ENCODE data around the gene CHRNA1. TPM values are rescaled to one million over a fixed set of nuclear protein-coding genes. Genes with fewer than 3 reads are reported as not detected.

CHRNA1 gene
- total RNA-seq, 1 experiment from 2014 or later, result not detected

DNA sequence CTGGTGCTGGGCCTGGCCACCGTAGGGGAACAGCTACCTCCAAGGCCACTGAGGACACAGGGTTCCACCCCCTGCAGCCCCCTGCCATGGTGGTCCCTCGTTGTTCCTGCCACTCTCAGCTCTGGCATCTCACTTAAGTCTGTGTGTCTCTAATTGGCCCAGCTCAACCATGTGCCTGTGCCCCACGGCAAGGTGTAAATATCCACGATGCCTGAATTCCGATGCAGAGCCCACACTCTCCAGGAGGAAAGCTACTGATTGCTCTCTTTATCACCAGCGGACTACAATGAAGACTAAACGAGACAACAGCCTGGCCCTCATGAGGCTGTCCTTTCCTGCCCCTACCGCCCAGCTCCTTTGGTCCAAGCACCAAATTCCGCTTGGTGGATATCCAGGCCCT lies 17.0 kb upstream of the CHRNA1 start:
- Histone ChIP-seq H3K9me3 (ENCODE audit: control insufficient read depth, low read depth, low read length) (no peaks in the 10 kb centered on the region), H3K79me2 (ENCODE audit: insufficient read depth, low read length) (no peaks in the 10 kb centered on the region), H3T11ph (ENCODE audit: low read length) (no peak overlapping the region), H3K23me2 (ENCODE audit: insufficient read length, low read depth, low read length, poor library complexity, severe bottlenecking) (no peaks in the 10 kb centered on the region), H3K4ac (ENCODE audit: low read depth, low read length) (no peak overlapping the region), H3K4me1 (ENCODE audit: insufficient read depth, low read length) (peaks cover 4% of the 10 kb centered on the region; the same call in 1 of the 2 replicates), H3K18ac (ENCODE audit: insufficient read length, low read depth, low read length) (no peak overlapping the region), H3K56ac (ENCODE audit: insufficient read length, low read depth, low read length) (no peak overlapping the region), H3K4me2 (ENCODE audit: insufficient read depth, insufficient read length, low read length) (no peak overlapping the region), H2BK15ac (ENCODE audit: low read depth, low read length) (no peak overlapping the region), H3K14ac (ENCODE audit: insufficient read depth, low read length) (no peak overlapping the region), H3K79me1 (ENCODE audit: insufficient read depth, low read depth, low read length, poor library complexity, severe bottlenecking) (no peaks in the 10 kb centered on the region), H2AFZ (ENCODE audit: low read length) (no peak overlapping the region), H2BK12ac (ENCODE audit: insufficient read length, low read depth, low read length) (no peak overlapping the region), H3K27ac (ENCODE audit: insufficient read length, low read depth, low read length) (no peak overlapping the region), H2BK120ac (ENCODE audit: low read depth, low read length, poor library complexity, severe bottlenecking) (no peak overlapping the region), H4K5ac (ENCODE audit: insufficient read length, low read depth, low read length) (no peak overlapping the region), H3K27me3 (ENCODE audit: insufficient read depth, low read length) (no peaks in the 10 kb centered on the region), H4K91ac (ENCODE audit: insufficient read length, low read depth, low read length) (no peak overlapping the region), H3K23ac (ENCODE audit: insufficient read length, low read depth, low read length) (no peak overlapping the region), H4K8ac (replicated peaks; ENCODE audit: insufficient read length, low read depth, low read length) (no peak overlapping the region), H2AK5ac (ENCODE audit: insufficient read length, low read length) (no peak overlapping the region), H4K20me1 (ENCODE audit: control insufficient read depth, insufficient read depth, insufficient read length) (no peaks in the 10 kb centered on the region), H3K9ac (ENCODE audit: extremely low read depth, insufficient read length, low read length) (no peak overlapping the region), H2BK5ac (ENCODE audit: insufficient read length, low read length) (no peak overlapping the region), H2BK20ac (ENCODE audit: low read depth, low read length, poor library complexity, severe bottlenecking) (no peak overlapping the region)
- Mint-ChIP-seq H3K9me3 (no peaks in the 10 kb centered on the region), H3K27me3 (ENCODE audit: low read depth) (peaks cover 5% of the 10 kb centered on the region), H3K4me1 (peaks cover 59 to 69% of the 10 kb centered on the region in 2 experiments), H3K36me3 (ENCODE audit: insufficient read depth in 1 of 3, low read depth in 3 of 3) (no peaks in the 10 kb centered on the region), H3K4me3 (no peak overlapping the region), H3K27ac (no peak overlapping the region)
- TF ChIP-seq, protein P1, sequence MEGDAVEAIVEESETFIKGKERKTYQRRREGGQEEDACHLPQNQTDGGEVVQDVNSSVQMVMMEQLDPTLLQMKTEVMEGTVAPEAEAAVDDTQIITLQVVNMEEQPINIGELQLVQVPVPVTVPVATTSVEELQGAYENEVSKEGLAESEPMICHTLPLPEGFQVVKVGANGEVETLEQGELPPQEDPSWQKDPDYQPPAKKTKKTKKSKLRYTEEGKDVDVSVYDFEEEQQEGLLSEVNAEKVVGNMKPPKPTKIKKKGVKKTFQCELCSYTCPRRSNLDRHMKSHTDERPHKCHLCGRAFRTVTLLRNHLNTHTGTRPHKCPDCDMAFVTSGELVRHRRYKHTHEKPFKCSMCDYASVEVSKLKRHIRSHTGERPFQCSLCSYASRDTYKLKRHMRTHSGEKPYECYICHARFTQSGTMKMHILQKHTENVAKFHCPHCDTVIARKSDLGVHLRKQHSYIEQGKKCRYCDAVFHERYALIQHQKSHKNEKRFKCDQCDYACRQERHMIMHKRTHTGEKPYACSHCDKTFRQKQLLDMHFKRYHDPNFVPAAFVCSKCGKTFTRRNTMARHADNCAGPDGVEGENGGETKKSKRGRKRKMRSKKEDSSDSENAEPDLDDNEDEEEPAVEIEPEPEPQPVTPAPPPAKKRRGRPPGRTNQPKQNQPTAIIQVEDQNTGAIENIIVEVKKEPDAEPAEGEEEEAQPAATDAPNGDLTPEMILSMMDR (conservative IDR thresholded peaks at IDR 0.05), result no peak
- WGBS (ENCODE audit: extremely low coverage, insufficient read length, low lambda C conversion rate), result no CpG with 5 or more reads among the region's 9 CpGs
- no peak for DNase-seq

Measured in H9 (cell line).